ENCODE measurements around the gene OR1L4. TPM values are rescaled to one million over a fixed set of nuclear protein-coding genes. Genes with fewer than 3 reads are reported as not detected.

Gene OR1L4, protein sequence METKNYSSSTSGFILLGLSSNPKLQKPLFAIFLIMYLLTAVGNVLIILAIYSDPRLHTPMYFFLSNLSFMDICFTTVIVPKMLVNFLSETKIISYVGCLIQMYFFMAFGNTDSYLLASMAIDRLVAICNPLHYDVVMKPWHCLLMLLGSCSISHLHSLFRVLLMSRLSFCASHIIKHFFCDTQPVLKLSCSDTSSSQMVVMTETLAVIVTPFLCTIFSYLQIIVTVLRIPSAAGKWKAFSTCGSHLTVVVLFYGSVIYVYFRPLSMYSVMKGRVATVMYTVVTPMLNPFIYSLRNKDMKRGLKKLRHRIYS
- total RNA-seq: under 1 TPM in 6 of 8 experiments, not detected in 2; 0.21 to 0.97 (median 0.54) TPM

DNA sequence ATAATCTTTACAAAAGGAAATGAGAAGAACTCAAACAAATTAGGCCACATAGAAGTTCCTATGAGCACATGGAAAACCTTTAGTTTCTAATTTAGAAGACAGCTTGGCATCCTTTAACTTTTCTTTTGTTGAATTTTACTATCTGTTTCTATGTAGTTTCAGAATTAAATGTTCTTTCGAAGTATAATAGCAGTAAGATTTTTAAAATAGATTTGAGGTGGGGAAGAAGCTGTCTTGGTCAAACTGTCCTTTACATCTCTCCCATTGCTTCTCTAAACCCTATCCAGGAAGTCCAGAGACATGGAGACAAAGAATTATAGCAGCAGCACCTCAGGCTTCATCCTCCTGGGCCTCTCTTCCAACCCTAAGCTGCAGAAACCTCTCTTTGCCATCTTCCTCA lies at the start of gene OR1L4:
OR1L4 (plus strand) TSS at position 301 of the 400 bp plus-strand sequence; CDS start at position 301, 0 bp downstream.
- in situ Hi-C loops (cut with MboI; ENCODE audit: low pct_unique_long_range_greater_than_20kb in 2 of 9, low sequenced_read_pairs in 9 of 9, unreplicated experiment in 9 of 9): no loop called here
- Histone ChIP-seq H3K4me1 (replicated peaks in 1 of 2) (no peaks in the 10 kb centered on the region), H3K4me3 (no peak within 1 kb of the TSS), H3K27ac (no peak within 1 kb of the TSS)
- no peak for ATAC-seq (replicated peaks in 6 of 8)
- WGBS, 10 experiments: 18 to 60% (median 29%) methylated on average over 1 of the region's 1 CpG; no CpG with 5 or more reads in 2 of the 10 experiments

DNA sequence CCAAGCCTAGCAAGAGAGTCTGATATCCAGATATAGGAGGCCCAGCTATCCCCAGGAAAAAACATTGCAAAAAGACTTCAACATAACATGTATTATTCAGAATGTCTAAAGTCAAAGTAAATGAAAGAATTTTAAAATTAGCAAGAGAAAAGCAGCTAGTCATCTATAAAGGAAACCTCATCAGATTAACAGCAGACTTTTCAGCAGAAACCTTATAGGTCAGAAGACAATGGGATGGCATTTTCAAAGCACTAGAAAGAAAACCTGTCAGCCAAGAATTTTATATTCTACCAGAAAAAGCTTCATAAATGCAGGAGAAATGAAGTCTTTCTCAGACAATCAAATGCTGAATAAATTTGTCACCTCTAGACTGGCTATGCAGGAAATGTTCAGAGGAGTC lies 38.9 kb upstream of the OR1L4 start:
- Histone ChIP-seq H3K4me3 (no peak overlapping the region), H3K4me1 (replicated peaks in 1 of 2) (peaks cover 0 to 5% of the 10 kb centered on the region in 2 donors), H3K27ac (no peak overlapping the region)
- ATAC-seq (replicated peaks in 6 of 8): no peak
- in situ Hi-C loops (cut with MboI; ENCODE audit: low pct_unique_long_range_greater_than_20kb in 2 of 9, low sequenced_read_pairs in 9 of 9, unreplicated experiment in 9 of 9): no loop called here

DNA sequence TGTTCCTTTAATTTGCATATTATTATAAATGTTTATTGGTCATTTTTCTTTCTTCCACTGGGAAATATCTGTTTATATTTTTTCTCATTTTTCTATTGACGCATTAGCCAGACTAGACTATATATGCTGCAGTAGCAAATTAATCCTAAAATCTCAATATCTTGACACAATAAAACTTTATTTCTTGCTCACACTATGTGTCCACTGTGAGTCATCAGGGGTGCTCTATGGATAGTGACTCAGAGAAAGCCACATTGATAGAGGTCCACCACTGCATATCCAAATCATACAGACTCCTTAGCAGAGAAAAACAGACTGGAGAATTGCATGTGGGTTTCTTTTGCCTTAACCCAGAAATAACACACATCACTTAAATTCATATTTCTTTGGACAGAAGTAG lies 28.1 kb upstream of the OR1L4 start:
- ATAC-seq (replicated peaks in 6 of 8): no peak
- no peaks in the 10 kb centered on the region for H3K4me1 ChIP-seq (replicated peaks in 1 of 2)
- no peak overlapping the region for H3K27ac ChIP-seq
- WGBS, 10 experiments: 0 to 100% (median 86%) methylated on average over 1 of the region's 1 CpG; no CpG with 5 or more reads in 1 of the 10 experiments
- no peak overlapping the region for H3K4me3 ChIP-seq
- in situ Hi-C loops (cut with MboI; ENCODE audit: low pct_unique_long_range_greater_than_20kb in 2 of 9, low sequenced_read_pairs in 9 of 9, unreplicated experiment in 9 of 9): no loop called here

DNA sequence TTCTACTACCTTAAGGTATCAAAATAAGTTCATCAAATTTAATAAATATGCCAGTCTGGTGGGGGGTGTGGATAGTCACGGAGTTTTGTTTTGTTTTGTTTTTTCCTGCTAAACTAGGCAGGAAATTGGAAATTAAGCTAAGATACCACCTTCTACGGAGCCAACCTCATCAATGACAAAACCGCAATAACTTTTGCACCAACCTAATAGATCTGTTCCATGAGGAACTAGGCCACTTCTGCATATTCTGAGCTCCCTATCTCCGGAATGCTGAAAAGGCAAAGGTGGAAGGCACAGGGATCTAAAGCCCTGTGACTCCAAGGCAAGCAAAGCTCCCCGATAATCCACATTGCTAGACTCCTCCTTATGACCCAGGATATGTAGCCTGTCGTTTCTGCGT lies 5.8 kb upstream of the OR1L4 start:
- Histone ChIP-seq H3K27ac (no peak overlapping the region), H3K4me1 (replicated peaks in 1 of 2) (no peaks in the 10 kb centered on the region), H3K4me3 (no peak overlapping the region)
- ATAC-seq (replicated peaks in 6 of 8): no peak
- WGBS, 10 experiments: 28 to 100% (median 79%) methylated on average over 1 to 5 of the region's 7 CpGs; no CpG with 5 or more reads in 1 of the 10 experiments
- in situ Hi-C loops (cut with MboI; ENCODE audit: low pct_unique_long_range_greater_than_20kb in 2 of 9, low sequenced_read_pairs in 9 of 9, unreplicated experiment in 9 of 9): no loop called here

DNA sequence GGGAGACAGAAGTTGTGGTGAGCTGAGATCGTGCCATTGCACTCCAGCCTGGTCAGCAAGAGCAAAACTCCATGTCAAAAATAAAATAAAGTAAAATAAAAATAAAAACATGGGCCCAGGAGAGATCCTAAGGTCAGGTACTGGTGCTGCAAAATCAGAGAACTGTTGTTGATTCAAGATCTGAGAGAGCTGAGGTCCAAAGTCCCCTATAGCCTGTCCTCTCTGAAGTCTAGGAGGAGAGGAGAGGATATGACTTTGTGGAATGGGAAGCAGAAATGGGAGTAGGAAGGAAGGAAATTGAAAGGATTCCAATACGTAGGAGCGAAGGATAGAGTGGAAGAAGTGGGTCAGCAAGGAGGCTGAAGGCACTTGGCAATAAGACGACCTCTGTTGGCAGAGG lies 4.6 kb upstream of the OR1L4 start:
- 17 to 91% (median 52%) methylated on average over 1 to 4 of the region's 4 CpGs; no CpG with 5 or more reads in 2 of the 10 experiments for WGBS, 10 experiments
- H3K4me1 ChIP-seq (replicated peaks in 1 of 2): no peaks in the 10 kb centered on the region
- H3K4me3 ChIP-seq: no peak overlapping the region

DNA sequence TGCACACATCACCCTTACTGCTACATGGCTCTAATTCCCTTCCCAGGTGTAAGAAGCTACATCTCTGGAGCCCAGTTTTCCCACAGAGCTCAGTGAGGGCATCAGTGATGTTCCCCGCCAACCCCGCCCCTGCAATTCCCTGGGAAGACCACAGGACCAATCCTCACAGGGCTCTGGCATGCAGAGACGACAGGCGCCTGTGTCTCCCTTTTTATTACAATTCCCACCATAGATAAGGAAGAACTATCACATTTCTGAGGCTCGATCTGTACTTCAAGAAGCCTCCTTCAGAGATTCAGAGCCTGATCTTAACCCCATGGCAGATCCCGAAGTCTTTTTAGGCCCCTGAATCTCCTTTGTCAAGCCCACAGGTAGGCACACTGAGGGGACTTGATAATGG lies 18.2 kb downstream of the OR1L4 start, which contains the start of gene OR1L6:
OR1L6 (plus strand) TSS at position 301 of the 400 bp plus-strand sequence. CDS start 7,545 bp downstream, outside the sequence.
- 0 to 57% (median 35%) methylated on average over 1 to 6 of the region's 6 CpGs; no CpG with 5 or more reads in 1 of the 10 experiments for WGBS, 10 experiments
- Histone ChIP-seq H3K4me1 (replicated peaks in 1 of 2) (no peaks in the 10 kb centered on the region), H3K4me3 (no peak within 1 kb of the TSS), H3K27ac (no peak within 1 kb of the TSS)
- no peak for ATAC-seq (replicated peaks in 6 of 8)
- in situ Hi-C loops (cut with MboI; ENCODE audit: low pct_unique_long_range_greater_than_20kb in 2 of 9, low sequenced_read_pairs in 9 of 9, unreplicated experiment in 9 of 9): no loop called here

More for the DNA sequence above, 4.6 kb upstream of the OR1L4 start:
- H3K27ac ChIP-seq: no peak overlapping the region
- in situ Hi-C loops (cut with MboI; ENCODE audit: low pct_unique_long_range_greater_than_20kb in 2 of 9, low sequenced_read_pairs in 9 of 9, unreplicated experiment in 9 of 9): no loop called here
- no peak for ATAC-seq (replicated peaks in 6 of 8)

DNA sequence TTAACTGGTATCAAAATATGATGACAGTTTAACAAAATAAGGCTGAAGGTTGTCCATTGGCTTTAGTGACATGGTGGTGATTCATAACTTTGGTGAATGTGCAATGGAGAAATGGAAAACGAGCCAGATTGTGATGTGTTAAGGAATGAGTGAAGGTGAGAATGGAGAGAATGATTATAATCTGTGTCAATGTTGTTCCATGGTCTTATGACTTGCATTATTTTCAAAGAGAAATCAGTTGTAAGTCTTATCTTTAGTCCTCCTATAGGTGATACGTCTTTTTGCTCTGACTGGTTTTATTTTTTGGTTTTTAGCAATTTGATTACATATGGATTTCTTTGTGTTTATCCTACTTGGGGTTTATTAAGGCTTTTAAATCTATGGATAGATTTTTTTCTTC lies 31.0 kb downstream of the OR1L4 start:
- no peak for ATAC-seq (replicated peaks in 6 of 8)
- 0 to 42% (median 27%) methylated on average over 1 to 2 of the region's 2 CpGs for WGBS, 10 experiments
- Histone ChIP-seq H3K27ac (no peak overlapping the region), H3K4me1 (replicated peaks in 1 of 2) (no peaks in the 10 kb centered on the region), H3K4me3 (no peak overlapping the region)
- in situ Hi-C loops (cut with MboI; ENCODE audit: low pct_unique_long_range_greater_than_20kb in 2 of 9, low sequenced_read_pairs in 9 of 9, unreplicated experiment in 9 of 9): no loop called here

DNA sequence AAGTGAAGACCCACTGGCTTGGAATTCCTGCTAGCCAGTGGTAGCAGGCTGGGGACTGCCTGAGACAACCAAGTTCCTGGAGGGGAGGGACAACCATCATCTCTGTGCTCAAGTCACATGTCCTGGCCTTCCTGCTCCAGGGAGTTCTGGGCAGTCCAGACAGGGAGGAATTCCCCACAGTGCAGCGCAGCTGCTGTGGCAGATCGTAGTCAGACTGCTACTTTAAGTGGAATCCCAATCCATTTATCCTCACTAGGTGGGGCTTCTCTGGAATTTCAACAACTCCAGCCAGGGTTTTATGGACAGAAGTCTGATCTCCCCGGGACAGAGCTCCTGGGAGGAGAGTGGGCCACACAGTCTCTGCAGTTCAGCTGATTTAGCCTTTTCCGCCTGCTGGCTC lies 44.0 kb downstream of the OR1L4 start:
- peak in 2 of 8 experiments; percentile 44 to 62 for ATAC-seq (replicated peaks in 6 of 8)
- Histone ChIP-seq H3K27ac (no peak overlapping the region), H3K4me3 (no peak overlapping the region), H3K4me1 (replicated peaks in 1 of 2) (no peaks in the 10 kb centered on the region)
- WGBS, 10 experiments: 0 to 82% (median 50%) methylated on average over 1 to 4 of the region's 4 CpGs; no CpG with 5 or more reads in 3 of the 10 experiments
- in situ Hi-C loops (cut with MboI; ENCODE audit: low pct_unique_long_range_greater_than_20kb in 2 of 9, low sequenced_read_pairs in 9 of 9, unreplicated experiment in 9 of 9): no loop called here

Other genes with a start within 250 kb of the OR1L4 start
- gene OR1J1, start 246.1 kb upstream of the OR1L4 start, total RNA-seq: under 1 TPM in 2 of 8 experiments, not detected in 6; 0.33 to 0.80 TPM
- gene OR1J2, start 213.2 kb upstream of the OR1L4 start, total RNA-seq: not detected
- 1 to 10 TPM in 1 of 8 experiments, under 1 TPM in 1, not detected in 6; 0.21 to 1.3 TPM for gene OR1J4, start 204.8 kb upstream of the OR1L4 start, total RNA-seq
- gene OR1N1, start 196.7 kb upstream of the OR1L4 start, total RNA-seq: under 1 TPM in 3 of 8 experiments, not detected in 5; 0.23 to 0.49 (median 0.43) TPM
- under 1 TPM in 2 of 8 experiments, not detected in 6; 0.45 to 0.62 TPM for gene OR1N2, start 170.9 kb upstream of the OR1L4 start, total RNA-seq
- under 1 TPM in 4 of 8 experiments, not detected in 4; 0.13 to 0.66 (median 0.26) TPM for gene OR1L8, start 140.6 kb upstream of the OR1L4 start, total RNA-seq
- under 1 TPM in 1 of 8 experiments, not detected in 7; 0.97 TPM for gene OR1Q1, start 109.3 kb upstream of the OR1L4 start, total RNA-seq
- under 1 TPM in 3 of 8 experiments, not detected in 5; 0.25 to 0.45 (median 0.38) TPM for gene OR1B1, start 66.4 kb upstream of the OR1L4 start, total RNA-seq
- under 1 TPM in 1 of 8 experiments, not detected in 7; 0.18 TPM for gene OR1L1, start 62.3 kb upstream of the OR1L4 start, total RNA-seq
- gene OR1L3, start 48.9 kb upstream of the OR1L4 start, total RNA-seq: under 1 TPM in 3 of 8 experiments, not detected in 5; 0.17 to 0.66 (median 0.52) TPM
- gene OR1L6, start 18.3 kb downstream of the OR1L4 start, total RNA-seq: under 1 TPM in 3 of 8 experiments, not detected in 5; 0.21 to 0.33 (median 0.23) TPM
- under 1 TPM in 2 of 8 experiments, not detected in 6; 0.25 to 0.52 TPM for gene OR5C1, start 64.9 kb downstream of the OR1L4 start, total RNA-seq
- 1 to 10 TPM in 2 of 8 experiments, under 1 TPM in 3, not detected in 3; 0.27 to 1.5 (median 0.54) TPM for gene OR1K1, start 76.1 kb downstream of the OR1L4 start, total RNA-seq
- 10 to 100 TPM; 19.8 to 26.0 (median 21.3) TPM for gene PDCL, start 104.6 kb downstream of the OR1L4 start, total RNA-seq
- gene RC3H2, start 181.4 kb downstream of the OR1L4 start, total RNA-seq: 10 to 100 TPM; 31.6 to 65.3 (median 44.8) TPM
- gene ZBTB6, start 189.3 kb downstream of the OR1L4 start, total RNA-seq: 10 to 100 TPM in 6 of 8 experiments, 1 to 10 TPM in 2; 9.2 to 16.9 (median 14.0) TPM
- gene ZBTB26, start 207.5 kb downstream of the OR1L4 start, total RNA-seq: 10 to 100 TPM in 2 of 8 experiments, 1 to 10 TPM in 6; 3.0 to 14.2 (median 9.2) TPM
- 10 to 100 TPM; 13.0 to 69.2 (median 37.4) TPM for gene RABGAP1, start 217.0 kb downstream of the OR1L4 start, total RNA-seq

Data from motor neuron (in vitro differentiated cells).